ENCODE measurements around the gene PARD6A. TPM values are rescaled to one million over a fixed set of nuclear protein-coding genes. Genes with fewer than 3 reads are reported as not detected.

PARD6A gene
- total and polyA plus RNA-seq, 2 of the 13 experiments (the other 11 are each of a cell fraction or from before 2014, with no cell fraction given), result 3.5 to 4.3 TPM

DNA sequence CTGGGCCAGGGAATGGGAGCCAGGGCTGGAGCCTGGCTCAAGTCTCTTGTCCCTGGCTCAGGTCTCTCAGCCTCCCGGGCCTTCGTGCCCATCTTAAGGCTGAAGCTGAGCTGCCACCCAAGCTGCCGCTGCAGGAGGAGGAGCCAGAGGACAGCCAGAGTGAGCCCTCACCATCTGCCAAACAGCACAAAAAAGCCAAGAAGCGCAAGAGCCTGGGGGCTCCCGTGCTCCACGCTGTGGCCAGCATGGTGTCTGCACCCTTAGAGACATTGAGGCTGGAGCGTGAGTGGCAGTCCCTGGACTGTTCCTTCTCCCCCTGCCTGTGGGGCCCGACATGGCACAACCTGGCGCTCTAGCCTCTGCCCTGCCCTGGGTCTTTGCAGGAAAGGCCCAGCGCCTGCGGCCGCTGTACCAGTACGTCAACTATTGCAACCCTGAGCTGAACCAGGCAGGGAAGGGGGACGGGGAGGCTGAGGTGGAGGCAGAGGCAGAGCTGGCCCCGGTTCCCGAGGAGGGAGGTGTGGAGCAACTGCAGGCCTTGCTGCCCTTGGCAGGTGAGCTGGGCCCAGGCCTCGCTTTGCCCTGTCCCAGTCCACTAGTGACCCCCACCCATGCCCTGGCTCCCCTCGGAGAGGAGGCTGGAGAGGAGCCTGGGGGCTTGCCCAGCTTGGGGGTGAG is 7.2 kb downstream of the PARD6A start (continued):
- TF ChIP-seq NR2F6 (IDR thresholded peaks at IDR 0.05), result no peak
- TF ChIP-seq NR2F6 (CRISPR knock-in tag; IDR thresholded peaks at IDR 0.05), result peak; percentile 35; the same call in 1 of the 2 replicates
- peak; percentile 92 for TF ChIP-seq ZSCAN25 (CRISPR knock-in tag; IDR thresholded peaks at IDR 0.05)
- TF ChIP-seq, protein P1, sequence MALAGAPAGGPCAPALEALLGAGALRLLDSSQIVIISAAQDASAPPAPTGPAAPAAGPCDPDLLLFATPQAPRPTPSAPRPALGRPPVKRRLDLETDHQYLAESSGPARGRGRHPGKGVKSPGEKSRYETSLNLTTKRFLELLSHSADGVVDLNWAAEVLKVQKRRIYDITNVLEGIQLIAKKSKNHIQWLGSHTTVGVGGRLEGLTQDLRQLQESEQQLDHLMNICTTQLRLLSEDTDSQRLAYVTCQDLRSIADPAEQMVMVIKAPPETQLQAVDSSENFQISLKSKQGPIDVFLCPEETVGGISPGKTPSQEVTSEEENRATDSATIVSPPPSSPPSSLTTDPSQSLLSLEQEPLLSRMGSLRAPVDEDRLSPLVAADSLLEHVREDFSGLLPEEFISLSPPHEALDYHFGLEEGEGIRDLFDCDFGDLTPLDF (CRISPR knock-in tag; IDR thresholded peaks at IDR 0.05), result no peak
- peak; percentile 97 for TF ChIP-seq HNRNPL (IDR thresholded peaks at IDR 0.05; ENCODE audit: low read depth, low read length)
- no peak for TF ChIP-seq LCORL (IDR thresholded peaks at IDR 0.05)
- peak; percentile 93 for TF ChIP-seq LCORL (CRISPR knock-in tag; IDR thresholded peaks at IDR 0.05)
- peak; percentile 87 for TF ChIP-seq SALL1 (CRISPR knock-in tag; IDR thresholded peaks at IDR 0.05)
- no peak for TF ChIP-seq FOXA1 (IDR thresholded peaks at IDR 0.05)
- no peak for TF ChIP-seq FOXA1 (CRISPR knock-in tag; IDR thresholded peaks at IDR 0.05)
- TF ChIP-seq STAG1 (CRISPR knock-in tag; IDR thresholded peaks at IDR 0.05), result peak; percentile 86
- TF ChIP-seq ZNF652 (CRISPR knock-in tag; IDR thresholded peaks at IDR 0.05; ENCODE audit: borderline replicate concordance, low read depth), result 0 out of 2 replicates have a peak, but pooled peaks have one; percentile 38
- TF ChIP-seq CC2D1A (CRISPR knock-in tag; IDR thresholded peaks at IDR 0.05), result peak; percentile 98
- TF ChIP-seq ZKSCAN8 (CRISPR knock-in tag; IDR thresholded peaks at IDR 0.05; ENCODE audit: borderline replicate concordance), result peak; percentile 90; the same call in 1 of the 2 replicates
- no peak for TF ChIP-seq HOXA7 (CRISPR knock-in tag; IDR thresholded peaks at IDR 0.05)
- TF ChIP-seq ZNF616 (CRISPR knock-in tag; IDR thresholded peaks at IDR 0.05; ENCODE audit: low read depth), result no peak
- TF ChIP-seq, protein P2, sequence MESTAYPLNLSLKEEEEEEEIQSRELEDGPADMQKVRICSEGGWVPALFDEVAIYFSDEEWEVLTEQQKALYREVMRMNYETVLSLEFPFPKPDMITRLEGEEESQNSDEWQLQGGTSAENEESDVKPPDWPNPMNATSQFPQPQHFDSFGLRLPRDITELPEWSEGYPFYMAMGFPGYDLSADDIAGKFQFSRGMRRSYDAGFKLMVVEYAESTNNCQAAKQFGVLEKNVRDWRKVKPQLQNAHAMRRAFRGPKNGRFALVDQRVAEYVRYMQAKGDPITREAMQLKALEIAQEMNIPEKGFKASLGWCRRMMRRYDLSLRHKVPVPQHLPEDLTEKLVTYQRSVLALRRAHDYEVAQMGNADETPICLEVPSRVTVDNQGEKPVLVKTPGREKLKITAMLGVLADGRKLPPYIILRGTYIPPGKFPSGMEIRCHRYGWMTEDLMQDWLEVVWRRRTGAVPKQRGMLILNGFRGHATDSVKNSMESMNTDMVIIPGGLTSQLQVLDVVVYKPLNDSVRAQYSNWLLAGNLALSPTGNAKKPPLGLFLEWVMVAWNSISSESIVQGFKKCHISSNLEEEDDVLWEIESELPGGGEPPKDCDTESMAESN (CRISPR knock-in tag; conservative IDR thresholded peaks at IDR 0.05), result peak; percentile 84
- TF ChIP-seq, protein P3, sequence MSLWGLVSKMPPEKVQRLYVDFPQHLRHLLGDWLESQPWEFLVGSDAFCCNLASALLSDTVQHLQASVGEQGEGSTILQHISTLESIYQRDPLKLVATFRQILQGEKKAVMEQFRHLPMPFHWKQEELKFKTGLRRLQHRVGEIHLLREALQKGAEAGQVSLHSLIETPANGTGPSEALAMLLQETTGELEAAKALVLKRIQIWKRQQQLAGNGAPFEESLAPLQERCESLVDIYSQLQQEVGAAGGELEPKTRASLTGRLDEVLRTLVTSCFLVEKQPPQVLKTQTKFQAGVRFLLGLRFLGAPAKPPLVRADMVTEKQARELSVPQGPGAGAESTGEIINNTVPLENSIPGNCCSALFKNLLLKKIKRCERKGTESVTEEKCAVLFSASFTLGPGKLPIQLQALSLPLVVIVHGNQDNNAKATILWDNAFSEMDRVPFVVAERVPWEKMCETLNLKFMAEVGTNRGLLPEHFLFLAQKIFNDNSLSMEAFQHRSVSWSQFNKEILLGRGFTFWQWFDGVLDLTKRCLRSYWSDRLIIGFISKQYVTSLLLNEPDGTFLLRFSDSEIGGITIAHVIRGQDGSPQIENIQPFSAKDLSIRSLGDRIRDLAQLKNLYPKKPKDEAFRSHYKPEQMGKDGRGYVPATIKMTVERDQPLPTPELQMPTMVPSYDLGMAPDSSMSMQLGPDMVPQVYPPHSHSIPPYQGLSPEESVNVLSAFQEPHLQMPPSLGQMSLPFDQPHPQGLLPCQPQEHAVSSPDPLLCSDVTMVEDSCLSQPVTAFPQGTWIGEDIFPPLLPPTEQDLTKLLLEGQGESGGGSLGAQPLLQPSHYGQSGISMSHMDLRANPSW (CRISPR knock-in tag; IDR thresholded peaks at IDR 0.05; ENCODE audit: borderline replicate concordance), result no peak
- peak; percentile 68; the same call in 1 of the 2 replicates for TF ChIP-seq ZNF550 (CRISPR knock-in tag; IDR thresholded peaks at IDR 0.05; ENCODE audit: borderline replicate concordance)
- TF ChIP-seq ZMYM4 (CRISPR knock-in tag; IDR thresholded peaks at IDR 0.05), result peak; percentile 71; the same call in 1 of the 2 replicates
- TF ChIP-seq NCOR1 (IDR thresholded peaks at IDR 0.05; ENCODE audit: borderline replicate concordance, low read length), result no peak
- TF ChIP-seq ZEB1 (IDR thresholded peaks at IDR 0.05; ENCODE audit: insufficient replicate concordance, low read depth), result peak; percentile 42
- TF ChIP-seq, protein P4, sequence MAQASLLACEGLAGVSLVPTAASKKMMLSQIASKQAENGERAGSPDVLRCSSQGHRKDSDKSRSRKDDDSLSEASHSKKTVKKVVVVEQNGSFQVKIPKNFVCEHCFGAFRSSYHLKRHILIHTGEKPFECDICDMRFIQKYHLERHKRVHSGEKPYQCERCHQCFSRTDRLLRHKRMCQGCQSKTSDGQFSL (CRISPR knock-in tag; IDR thresholded peaks at IDR 0.05), result 0 out of 2 replicates have a peak, but pooled peaks have one; percentile 29
- TF ChIP-seq, protein P5, sequence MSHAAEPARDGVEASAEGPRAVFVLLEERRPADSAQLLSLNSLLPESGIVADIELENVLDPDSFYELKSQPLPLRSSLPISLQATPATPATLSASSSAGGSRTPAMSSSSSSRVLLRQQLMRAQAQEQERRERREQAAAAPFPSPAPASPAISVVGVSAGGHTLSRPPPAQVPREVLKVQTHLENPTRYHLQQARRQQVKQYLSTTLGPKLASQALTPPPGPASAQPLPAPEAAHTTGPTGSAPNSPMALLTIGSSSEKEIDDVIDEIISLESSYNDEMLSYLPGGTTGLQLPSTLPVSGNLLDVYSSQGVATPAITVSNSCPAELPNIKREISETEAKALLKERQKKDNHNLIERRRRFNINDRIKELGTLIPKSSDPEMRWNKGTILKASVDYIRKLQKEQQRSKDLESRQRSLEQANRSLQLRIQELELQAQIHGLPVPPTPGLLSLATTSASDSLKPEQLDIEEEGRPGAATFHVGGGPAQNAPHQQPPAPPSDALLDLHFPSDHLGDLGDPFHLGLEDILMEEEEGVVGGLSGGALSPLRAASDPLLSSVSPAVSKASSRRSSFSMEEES (CRISPR knock-in tag; IDR thresholded peaks at IDR 0.05), result peak; percentile 61; the same call in 1 of the 2 replicates
- no peak for TF ChIP-seq ZNF20 (CRISPR knock-in tag; IDR thresholded peaks at IDR 0.05)

All from HepG2 (cell line).